HG03097 (cell line): ENCODE results near the gene CENPF.
"Not testable (repeated sequence)": the region's sequence is repeated elsewhere in the genome, so short reads cannot be mapped to it uniquely, and the experiment has no call there.

ENCODE experiments used
- ATAC-seq: cut with Tn5 transposase; IDR thresholded peaks from one replicate; pipeline ENCODE4 v1.9.1; 2021; ENCODE audit not compliant: unreplicated experiment, low FRiP score

Gene CENPF

GRCh38 chr1:214582289-214582891 lies 20.6 kb upstream of the CENPF start:
- no peak for ATAC-seq

DNA sequence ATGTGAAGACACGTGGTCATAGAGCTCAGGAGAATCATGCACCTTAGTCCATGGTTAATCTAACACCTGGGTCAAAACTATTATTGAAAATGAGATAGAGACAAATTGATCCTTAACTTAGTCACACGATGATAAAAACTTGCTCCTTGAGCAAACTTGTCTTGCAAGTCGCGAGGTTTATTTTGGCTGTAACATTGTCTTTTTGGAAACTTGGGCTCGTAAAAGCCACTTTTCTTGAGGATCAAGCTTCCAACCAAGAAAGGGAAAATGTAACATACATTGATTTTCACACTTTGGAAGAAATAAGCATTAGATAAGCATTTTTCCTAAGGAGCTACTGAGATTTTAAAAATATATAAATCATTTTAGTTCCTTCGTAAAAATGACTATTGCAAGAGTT lies 19.9 kb upstream of the CENPF start:
- no peak for ATAC-seq

GRCh38 chr1:214583824-214584554 lies 19.0 kb upstream of the CENPF start:
- ATAC-seq, result no peak

DNA sequence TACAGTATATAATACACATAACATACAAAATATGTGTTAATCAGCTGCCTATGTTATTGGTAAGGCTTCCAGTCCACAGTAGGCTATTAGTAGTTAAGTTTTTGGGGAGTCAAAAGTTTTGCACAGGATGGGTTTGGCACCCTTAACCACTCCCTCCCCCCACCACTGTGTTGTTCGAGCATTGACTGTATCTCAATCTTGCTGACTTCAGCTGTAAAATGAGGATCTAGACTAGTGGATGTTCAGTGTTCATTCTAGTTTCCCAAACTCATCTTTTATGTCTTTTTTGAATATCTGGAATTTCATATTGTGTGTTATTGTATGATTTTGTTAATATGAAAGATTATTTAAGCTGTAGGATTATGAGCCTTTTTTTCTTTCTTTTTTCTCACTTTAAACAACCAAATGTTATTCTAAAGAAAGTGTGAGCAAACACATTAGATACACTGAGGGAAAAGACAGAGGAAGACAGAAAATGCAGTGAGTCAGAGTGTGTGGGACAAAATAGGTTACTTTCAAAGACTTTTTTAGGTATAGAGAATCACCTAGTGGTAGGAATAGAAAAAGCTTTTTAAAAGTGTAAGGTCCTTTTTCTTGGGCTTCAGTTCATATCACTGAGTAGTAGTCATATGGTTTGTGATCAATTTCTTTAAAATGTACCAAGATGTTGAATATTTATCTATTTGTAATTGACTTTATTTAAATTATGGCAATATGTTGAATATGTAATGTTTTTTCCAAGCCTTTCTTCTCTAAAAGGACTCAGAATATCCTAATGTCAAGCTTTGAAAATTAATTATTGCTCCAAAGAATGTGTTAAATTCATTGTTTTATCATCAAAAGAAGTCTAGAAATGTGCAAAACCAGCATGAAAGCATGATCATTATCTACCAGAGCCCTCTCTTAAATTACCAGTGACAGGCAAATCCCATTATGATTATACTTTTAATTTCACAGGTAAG lies 17.9 kb upstream of the CENPF start:
- ATAC-seq, result peak; percentile 47

DNA sequence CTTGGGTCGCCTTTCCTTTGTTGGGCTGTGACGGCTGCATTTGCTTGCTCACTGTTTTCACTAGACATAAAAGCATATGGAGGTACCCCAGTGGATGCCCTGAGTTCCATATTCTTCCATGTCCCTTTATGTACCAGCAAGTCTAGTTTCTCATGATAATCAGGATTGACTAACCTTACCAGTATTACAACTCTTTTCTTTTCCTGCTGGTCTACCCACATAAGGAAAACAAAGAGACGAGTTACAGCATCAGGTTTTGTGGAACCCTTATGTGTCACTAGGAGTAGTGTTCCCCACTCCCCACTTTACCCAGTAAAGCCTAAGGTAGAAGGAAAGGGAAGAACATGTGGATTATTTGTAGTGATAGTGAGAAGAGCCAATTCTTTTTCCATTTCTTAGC lies 16.4 kb upstream of the CENPF start:
- ATAC-seq, result no peak

GRCh38 chr1:214587165-214587564 lies 15.8 kb upstream of the CENPF start:
- ATAC-seq, result no peak

- ATAC-seq, result no peak
These were observed 13.9 kb upstream of the CENPF start for GRCh38 chr1:214588963-214589597.

- no peak for ATAC-seq
These were observed 12.3 kb upstream of the CENPF start for GRCh38 chr1:214590696-214591095.

DNA sequence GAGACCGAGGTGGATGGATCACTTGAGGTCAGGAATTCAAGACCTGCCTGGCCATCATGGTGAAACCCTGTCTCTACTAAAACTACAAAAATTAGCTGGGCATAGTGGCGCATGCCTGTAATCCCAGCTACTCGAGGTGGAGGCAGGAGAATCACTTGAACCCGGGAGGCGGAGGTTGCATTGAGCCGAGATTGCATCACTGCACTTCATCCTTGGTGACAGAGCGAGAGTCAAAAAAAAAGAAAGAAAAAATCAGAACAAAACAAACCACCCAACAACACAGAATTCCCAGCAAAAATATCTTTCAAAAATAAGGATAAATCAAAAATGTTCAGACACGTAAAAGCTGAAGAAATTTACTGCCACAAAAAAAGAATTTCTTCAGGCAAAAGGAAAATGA lies 11.1 kb upstream of the CENPF start:
- not testable (repeated sequence) for ATAC-seq

GRCh38 chr1:214593158-214593557 lies 9.8 kb upstream of the CENPF start:
- no peak for ATAC-seq

GRCh38 chr1:214603819-214604252 lies 841 bp downstream of the CENPF start:
- no peak for ATAC-seq

- no peak for ATAC-seq
These were observed 1.5 kb downstream of the CENPF start for GRCh38 chr1:214604523-214604922.

GRCh38 chr1:214605484-214605883 lies 2.5 kb downstream of the CENPF start:
- not testable (repeated sequence) for ATAC-seq

DNA sequence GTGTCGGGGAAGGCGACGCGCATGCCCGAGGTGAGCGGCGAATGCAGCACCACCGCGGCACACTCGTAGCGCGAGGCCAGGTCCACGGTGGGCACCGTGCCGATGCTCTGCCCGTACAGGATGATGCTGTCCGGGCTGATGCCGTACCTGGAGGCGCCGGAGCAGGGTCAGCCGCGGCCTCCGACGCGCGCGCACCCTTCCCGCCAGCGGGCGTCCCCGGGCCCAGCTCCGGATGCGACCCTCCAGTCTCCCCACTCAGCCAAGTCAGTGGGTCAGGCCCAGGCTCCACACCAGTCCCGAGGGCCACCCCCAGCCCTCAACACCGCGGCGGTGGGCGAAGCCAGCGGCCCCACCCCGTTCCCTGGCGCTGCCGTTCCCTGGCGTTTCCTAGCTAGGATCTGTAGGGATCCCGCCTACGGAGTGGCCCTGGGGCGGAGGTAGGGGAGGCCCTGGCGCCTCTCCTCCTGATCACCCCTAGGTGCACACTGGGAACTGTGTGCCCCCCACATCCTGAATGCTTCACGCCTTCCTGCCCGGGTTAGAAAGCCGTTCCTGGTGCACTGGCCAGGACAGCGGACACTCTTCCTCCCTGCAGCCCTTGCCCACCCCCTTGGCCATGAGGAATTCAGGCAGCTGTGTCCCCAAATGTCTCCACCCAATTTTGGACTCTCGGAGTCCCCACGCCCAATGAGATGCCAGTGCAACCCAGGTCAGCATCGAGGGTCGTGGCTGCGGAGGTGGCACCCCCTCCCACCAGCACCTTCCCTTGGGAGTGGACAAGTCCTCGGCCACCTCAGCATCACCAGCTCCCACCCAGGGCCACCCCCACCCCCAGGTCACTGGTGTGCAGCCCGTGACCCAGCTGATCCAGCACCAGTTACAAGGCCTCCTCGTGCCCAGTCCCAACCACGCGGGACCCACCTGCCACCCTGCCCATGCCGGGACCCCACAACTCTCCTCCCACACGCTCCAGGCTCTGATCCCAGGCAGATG lies 3.2 kb downstream of the CENPF start:
- not testable (repeated sequence) for ATAC-seq

DNA sequence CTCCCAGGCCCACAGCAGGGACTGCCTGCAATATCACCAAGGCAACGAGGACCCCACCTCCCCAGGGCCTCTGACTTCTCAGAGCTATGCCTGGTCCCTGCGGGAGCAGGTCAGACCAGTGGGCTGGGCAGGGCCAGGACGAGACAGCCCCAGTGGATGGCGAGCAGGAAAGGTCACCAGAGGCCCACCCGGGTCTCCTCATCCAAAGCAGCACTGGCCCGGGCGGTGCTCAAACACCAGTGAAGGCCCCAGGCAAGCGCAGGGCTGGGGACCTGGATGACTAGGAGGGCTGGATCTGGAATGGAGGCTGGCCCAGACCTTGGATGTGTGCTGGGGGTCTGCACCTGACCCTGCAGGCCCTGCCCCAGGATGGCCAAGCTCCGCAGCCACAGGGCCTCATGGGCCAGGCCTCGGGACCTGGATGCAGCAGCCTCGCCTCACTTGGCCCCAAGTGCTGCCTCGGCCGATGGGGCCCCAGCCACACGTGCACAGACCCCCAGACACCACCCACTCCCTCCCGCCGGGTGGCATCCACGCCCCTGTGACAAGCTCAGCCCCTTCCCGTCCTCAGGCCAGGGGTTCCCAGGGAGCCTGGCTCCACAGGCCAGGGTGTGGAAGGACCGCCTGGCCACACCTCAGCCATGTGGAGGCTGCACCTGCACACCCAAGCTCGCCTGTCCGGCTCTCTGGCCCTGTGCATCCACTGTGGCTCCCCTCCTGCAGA lies 4.7 kb downstream of the CENPF start:
- not testable (repeated sequence) for ATAC-seq

GRCh38 chr1:214608216-214608783 lies 5.3 kb downstream of the CENPF start:
- not testable (repeated sequence) for ATAC-seq

DNA sequence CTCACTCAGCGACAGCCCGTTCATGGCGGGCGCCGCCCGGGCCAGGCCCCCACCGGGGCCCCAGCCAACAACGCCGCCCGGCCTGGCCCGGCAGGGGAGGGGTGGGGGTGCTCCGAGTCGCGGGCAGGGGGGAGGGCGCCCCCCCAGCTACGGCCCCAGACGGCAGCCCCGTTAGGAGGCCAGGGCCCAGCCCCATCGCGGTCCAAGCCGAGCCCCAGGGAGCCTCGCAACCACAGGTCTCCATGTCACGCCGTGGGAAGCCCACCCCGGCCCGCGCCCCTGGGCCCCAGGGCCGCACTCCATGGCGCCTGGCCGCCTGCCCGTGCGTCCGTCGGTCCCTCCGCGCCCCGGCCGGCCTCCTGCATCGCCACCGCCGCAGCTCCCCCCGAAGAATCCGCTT lies 5.8 kb downstream of the CENPF start:
- ATAC-seq, result not testable (repeated sequence)

- no peak for ATAC-seq
These were observed 6.7 kb downstream of the CENPF start for GRCh38 chr1:214609692-214610091.
